PFSK-1 (cell line): ENCODE measurements around the gene SYT14.
A peak's percentile ranks its signal among the peaks of the same experiment; 100 is the strongest.

Source experiments
- FOXP2 ChIP-seq: optimal IDR thresholded peaks from 2 replicates; pipeline ENCODE3; 2011; ENCODE audit warnings: borderline replicate concordance, control low read depth, inconsistent platforms; ENCODE audit not compliant: insufficient read depth; ENCODE audit errors: extremely low read length, extremely low read depth
- POLR2AphosphoS5 ChIP-seq: IDR thresholded peaks from 2 replicates; pipeline ENCODE4 v1.6.1; 2012; ENCODE audit warnings: low read depth, mild to moderate bottlenecking, control low read depth, low read length, moderate library complexity
- SIN3A ChIP-seq: IDR thresholded peaks from 2 replicates; pipeline ENCODE4 v1.6.1; 2012; ENCODE audit warnings: mild to moderate bottlenecking, low read length, moderate library complexity, borderline replicate concordance; ENCODE audit not compliant: insufficient read depth
- TAF1 ChIP-seq: IDR thresholded peaks from 2 replicates; pipeline ENCODE4 v1.6.1; 2012; ENCODE audit warnings: low read length, control low read depth, borderline replicate concordance; ENCODE audit not compliant: insufficient read depth
- TF ChIP-seq, protein P1 (sequence below), 2 experiments: IDR thresholded peaks; 2 replicates each; pipeline versions ENCODE4 v1.6.1 to v1.8.0; 2011 to 2012; ENCODE audit warnings: low read depth in 2 of 2, low read length in 2 of 2, control low read depth in 1 of 2, inconsistent platforms in 1 of 2, mild to moderate bottlenecking in 1 of 2, moderate library complexity in 1 of 2; ENCODE audit not compliant: insufficient read depth in 1 of 2

SYT14 gene

DNA sequence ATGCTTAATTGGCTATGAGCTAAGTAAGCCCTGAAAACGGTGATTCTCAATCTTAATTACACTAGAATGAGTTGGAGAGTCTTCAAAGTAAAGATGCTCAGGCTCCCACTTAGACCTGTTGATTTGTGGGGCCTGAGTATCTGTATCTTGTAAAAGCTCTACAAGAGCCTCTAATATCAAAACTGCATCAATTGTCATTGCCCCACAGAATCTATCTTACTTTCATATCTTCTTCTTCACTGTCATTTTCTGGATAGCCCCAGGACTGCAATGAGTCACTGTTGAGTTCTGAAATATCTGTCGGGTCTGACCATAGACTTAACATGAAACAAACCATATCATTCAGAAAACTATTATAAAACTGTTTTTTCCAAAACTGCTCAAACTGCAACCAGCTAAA lies 191.7 kb downstream of the SYT14 start:
- TF ChIP-seq POLR2AphosphoS5 (no peak), SIN3A (no peak), TAF1 (no peak)
- TF ChIP-seq, protein P1, sequence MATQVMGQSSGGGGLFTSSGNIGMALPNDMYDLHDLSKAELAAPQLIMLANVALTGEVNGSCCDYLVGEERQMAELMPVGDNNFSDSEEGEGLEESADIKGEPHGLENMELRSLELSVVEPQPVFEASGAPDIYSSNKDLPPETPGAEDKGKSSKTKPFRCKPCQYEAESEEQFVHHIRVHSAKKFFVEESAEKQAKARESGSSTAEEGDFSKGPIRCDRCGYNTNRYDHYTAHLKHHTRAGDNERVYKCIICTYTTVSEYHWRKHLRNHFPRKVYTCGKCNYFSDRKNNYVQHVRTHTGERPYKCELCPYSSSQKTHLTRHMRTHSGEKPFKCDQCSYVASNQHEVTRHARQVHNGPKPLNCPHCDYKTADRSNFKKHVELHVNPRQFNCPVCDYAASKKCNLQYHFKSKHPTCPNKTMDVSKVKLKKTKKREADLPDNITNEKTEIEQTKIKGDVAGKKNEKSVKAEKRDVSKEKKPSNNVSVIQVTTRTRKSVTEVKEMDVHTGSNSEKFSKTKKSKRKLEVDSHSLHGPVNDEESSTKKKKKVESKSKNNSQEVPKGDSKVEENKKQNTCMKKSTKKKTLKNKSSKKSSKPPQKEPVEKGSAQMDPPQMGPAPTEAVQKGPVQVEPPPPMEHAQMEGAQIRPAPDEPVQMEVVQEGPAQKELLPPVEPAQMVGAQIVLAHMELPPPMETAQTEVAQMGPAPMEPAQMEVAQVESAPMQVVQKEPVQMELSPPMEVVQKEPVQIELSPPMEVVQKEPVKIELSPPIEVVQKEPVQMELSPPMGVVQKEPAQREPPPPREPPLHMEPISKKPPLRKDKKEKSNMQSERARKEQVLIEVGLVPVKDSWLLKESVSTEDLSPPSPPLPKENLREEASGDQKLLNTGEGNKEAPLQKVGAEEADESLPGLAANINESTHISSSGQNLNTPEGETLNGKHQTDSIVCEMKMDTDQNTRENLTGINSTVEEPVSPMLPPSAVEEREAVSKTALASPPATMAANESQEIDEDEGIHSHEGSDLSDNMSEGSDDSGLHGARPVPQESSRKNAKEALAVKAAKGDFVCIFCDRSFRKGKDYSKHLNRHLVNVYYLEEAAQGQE (IDR thresholded peaks at IDR 0.05; ENCODE audit: insufficient read depth in 1 of 2, low read depth in 2 of 2, low read length in 2 of 2) = no peak

DNA sequence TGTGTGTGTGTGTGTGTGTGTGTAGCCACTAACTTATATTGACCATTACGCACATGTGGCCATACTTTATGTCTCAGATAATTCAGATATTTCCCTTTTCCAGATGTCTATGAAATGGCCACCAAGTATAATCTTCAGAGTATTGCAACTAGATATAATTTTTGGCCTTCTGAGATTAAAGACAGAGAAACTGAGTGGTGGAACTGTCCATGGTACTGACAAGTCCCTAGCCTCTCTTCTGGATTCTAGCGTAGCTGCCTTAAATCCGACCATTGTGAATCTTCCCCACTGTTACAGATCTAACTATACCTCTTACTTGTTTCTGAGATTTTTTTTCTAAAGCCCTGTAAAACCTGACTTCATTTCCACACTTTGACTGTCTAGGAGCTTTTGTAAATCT lies 194.6 kb downstream of the SYT14 start:
- no peak for TF ChIP-seq FOXP2
- TF ChIP-seq, protein P1 (IDR thresholded peaks at IDR 0.05; ENCODE audit: insufficient read depth in 1 of 2, low read depth in 2 of 2, low read length in 2 of 2) = peak; percentile 91 to 99

DNA sequence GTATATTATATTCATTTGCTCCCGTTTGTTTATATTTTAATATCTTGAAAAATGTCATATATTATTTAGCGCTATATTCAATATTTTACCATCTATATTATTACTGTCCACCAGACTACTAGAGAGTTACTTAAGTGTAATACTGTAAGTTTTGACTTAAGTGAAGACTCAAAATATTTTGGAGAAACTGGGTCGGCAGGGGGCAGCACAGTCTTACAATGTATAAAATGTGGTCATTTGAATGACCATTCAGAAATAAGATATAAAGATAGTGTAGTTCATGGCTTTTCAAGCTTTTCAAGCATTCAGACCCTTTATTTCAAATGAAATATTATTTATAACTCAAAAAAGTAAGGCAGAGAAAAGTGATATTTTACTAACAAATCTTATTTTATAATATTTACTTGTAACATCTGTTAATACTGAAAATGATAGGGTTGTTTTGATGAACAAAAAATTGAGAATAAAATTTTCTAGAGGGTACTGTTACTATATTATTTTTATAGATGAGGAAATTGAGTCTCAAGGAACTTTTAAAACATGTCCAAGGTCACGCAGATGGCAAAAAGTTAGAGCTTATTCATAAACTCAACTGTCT lies 205.5 kb downstream of the SYT14 start:
- TF ChIP-seq SIN3A = no peak
- TF ChIP-seq TAF1 = no peak
- no peak for TF ChIP-seq POLR2AphosphoS5
- TF ChIP-seq, protein P1 (IDR thresholded peaks at IDR 0.05; ENCODE audit: insufficient read depth in 1 of 2, low read depth in 2 of 2, low read length in 2 of 2) = no peak
- no peak for TF ChIP-seq FOXP2

DNA sequence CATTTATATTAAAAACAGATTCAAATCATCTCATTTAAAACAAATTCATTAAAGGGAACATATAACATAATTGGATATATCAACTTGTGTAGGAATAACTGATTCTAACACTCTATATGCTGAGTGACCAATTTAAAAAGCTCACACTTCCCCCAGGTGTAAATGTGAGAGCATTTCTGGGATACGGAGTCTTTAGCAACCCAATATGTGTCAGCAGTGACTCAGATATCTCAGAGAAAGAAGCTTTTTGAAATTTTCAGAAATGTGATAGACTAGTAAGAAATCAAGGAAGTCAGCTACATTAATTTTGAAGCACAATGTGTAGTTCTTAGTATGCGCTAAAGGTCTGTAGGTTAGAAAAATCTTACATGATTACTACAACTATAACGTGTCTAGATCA lies 206.7 kb downstream of the SYT14 start:
- TF ChIP-seq TAF1 (no peak), FOXP2 (no peak), POLR2AphosphoS5 (no peak), SIN3A (no peak)
- TF ChIP-seq, protein P1 (IDR thresholded peaks at IDR 0.05; ENCODE audit: insufficient read depth in 1 of 2, low read depth in 2 of 2, low read length in 2 of 2) = no peak

DNA sequence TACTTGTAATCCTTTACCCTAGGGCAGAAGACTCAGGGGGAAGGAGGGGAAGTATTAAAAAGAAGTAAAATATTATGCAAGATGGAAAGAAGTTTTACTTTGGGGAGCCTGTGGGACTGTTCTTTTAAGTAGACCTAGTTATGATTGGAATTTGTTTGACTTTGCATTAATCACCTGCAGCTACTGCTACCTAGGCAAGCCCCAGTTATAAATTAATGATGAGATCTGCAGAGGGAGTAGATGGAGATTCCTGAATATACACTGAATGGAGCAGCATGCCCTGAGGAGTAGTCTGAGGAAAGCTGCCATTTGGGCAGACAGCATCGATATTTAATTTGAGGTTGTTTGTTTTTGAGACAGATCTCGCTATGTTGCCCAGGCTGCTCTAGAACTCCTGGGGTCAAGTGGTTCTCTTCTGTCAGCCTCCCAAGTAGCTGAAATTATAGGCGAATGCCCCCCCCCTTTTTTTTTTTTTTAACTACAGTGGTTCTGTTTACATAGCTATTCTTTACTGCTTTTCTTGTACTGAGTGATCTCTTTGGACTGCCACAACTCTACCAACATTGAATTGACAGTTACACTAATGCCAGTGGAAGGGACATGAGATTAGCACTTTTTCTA lies 213.1 kb downstream of the SYT14 start:
- no peak for TF ChIP-seq FOXP2
- TF ChIP-seq TAF1 = no peak
- TF ChIP-seq POLR2AphosphoS5 = no peak
- TF ChIP-seq SIN3A = no peak
- TF ChIP-seq, protein P1 (IDR thresholded peaks at IDR 0.05; ENCODE audit: insufficient read depth in 1 of 2, low read depth in 2 of 2, low read length in 2 of 2) = no peak
